ENCODE measurements around the gene POGZ. TPM values are rescaled to one million over a fixed set of nuclear protein-coding genes. Genes with fewer than 3 reads are reported as not detected.

POGZ gene
- total RNA-seq, 1 experiment from 2014 or later, result 80.6 TPM

DNA sequence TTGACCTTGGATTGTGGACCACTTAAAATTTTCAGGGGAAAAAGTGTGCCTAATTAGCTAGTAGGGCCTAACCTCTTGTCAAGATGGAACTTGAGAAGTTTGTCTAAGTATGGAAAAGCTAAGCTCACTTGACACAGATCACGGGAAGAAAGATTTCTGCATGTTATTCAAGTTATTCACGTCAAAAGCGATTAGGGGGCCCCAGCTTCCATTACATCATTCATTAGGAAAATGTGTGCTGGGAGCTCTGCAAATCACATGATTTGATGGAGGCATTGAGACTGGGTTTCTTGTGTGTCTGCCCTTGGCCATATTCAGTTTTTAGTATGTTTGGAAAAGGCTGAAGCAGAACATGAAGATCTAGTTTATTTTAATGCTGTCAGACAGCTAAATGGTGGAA lies 15.5 kb upstream of the POGZ start (continued):
- TF ChIP-seq ZNF274 (IDR thresholded peaks at IDR 0.05; ENCODE audit: low read depth, low read length), result no peak
- TF ChIP-seq EZH2phosphoT487 (IDR thresholded peaks at IDR 0.05; ENCODE audit: borderline replicate concordance), result no peak
- no peak for TF ChIP-seq ZFX (IDR thresholded peaks at IDR 0.05)
- TF ChIP-seq JUND (IDR thresholded peaks at IDR 0.05), result no peak
- TF ChIP-seq CBX3 (IDR thresholded peaks at IDR 0.05; ENCODE audit: low read depth), result no peak
- TF ChIP-seq SRF (IDR thresholded peaks at IDR 0.05; ENCODE audit: low read depth), result no peak
- TF ChIP-seq EGR1 (IDR thresholded peaks at IDR 0.05; ENCODE audit: low read depth), result no peak
- TF ChIP-seq YY1 (IDR thresholded peaks at IDR 0.05; ENCODE audit: extremely low read depth, insufficient replicate concordance, low read depth, low read length), result no peak
- no peak for TF ChIP-seq CEBPB (IDR thresholded peaks at IDR 0.05; ENCODE audit: low read depth)
- no peak for TF ChIP-seq RAD21 (IDR thresholded peaks at IDR 0.05; ENCODE audit: low read depth)
- no peak for TF ChIP-seq POLR2AphosphoS5 (IDR thresholded peaks at IDR 0.05; ENCODE audit: low read depth, low read length)
- no peak for TF ChIP-seq FOSL1 (IDR thresholded peaks at IDR 0.05; ENCODE audit: low read depth)

GRCh38 chr1:151472856-151473731 lies 13.8 kb upstream of the POGZ start:
- Histone ChIP-seq H3K27me3 (ENCODE audit: insufficient read depth, low read length) (no peaks in the 10 kb centered on the region), H3K9me3 (ENCODE audit: control insufficient read depth in 1 of 2, insufficient read depth in 1 of 2, low read depth in 1 of 2, low read length in 2 of 2) (no peaks in the 10 kb centered on the region), H3K79me2 (ENCODE audit: insufficient read depth, low read length) (no peaks in the 10 kb centered on the region), H3K36me3 (ENCODE audit: control insufficient read depth in 1 of 2, insufficient read depth in 2 of 2, low read length in 2 of 2) (no peaks in the 10 kb centered on the region), H3K9me2 (ENCODE audit: insufficient read depth) (no peaks in the 10 kb centered on the region), H3K4me1 (ENCODE audit: control insufficient read depth in 1 of 2, insufficient read depth in 2 of 2, low read length in 2 of 2) (peaks cover 0 to 11% of the 10 kb centered on the region in 2 experiments; a peak in 3 of 4 replicates), H3K27ac (ENCODE audit: low read depth, low read length) (no peak overlapping the region), H3K9ac (ENCODE audit: low read length) (no peak overlapping the region), H3K4me2 (ENCODE audit: low read length) (peak overlapping the region; percentile 29; the same call in 1 of the 2 replicates), H3K4me3 (replicated peaks in 1 of 2; ENCODE audit: low read depth in 1 of 2, low read length in 2 of 2) (no peak overlapping the region), H4K20me1 (ENCODE audit: insufficient read depth) (no peaks in the 10 kb centered on the region), H2AFZ (ENCODE audit: low read depth, low read length, poor library complexity, severe bottlenecking) (peak overlapping the region; percentile 52)
- no TSS peak for BruUV-seq (replicated peaks)
- RAD21 ChIA-PET (ENCODE audit: low non-redundant PET in 1 of 2, low total read pairs in 2 of 2, uncharacterized antibody in 2 of 2, unreplicated experiment in 2 of 2), result no interaction called here
- intact Hi-C loops (cut with micrococcal nuclease), result loop anchor here (1.0 kb wide), 1 partner anchor 14 kb away; the partner anchor contains the start of gene POGZ
- TF ChIP-seq ATF3 (IDR thresholded peaks at IDR 0.05), result no peak
- TF ChIP-seq ZNF274 (IDR thresholded peaks at IDR 0.05; ENCODE audit: low read depth, low read length), result no peak
- no peak for TF ChIP-seq FOSL1 (IDR thresholded peaks at IDR 0.05; ENCODE audit: low read depth)
- no peak for TF ChIP-seq TCF7L2 (IDR thresholded peaks at IDR 0.05; ENCODE audit: borderline replicate concordance, extremely low read depth, insufficient read depth, insufficient read length)
- no peak for TF ChIP-seq SIN3A (IDR thresholded peaks at IDR 0.05; ENCODE audit: low read depth)
- no peak for TF ChIP-seq POLR2A (IDR thresholded peaks at IDR 0.05; ENCODE audit: borderline replicate concordance, extremely low read depth, insufficient read depth, insufficient read length)
- TF ChIP-seq RAD21 (IDR thresholded peaks at IDR 0.05; ENCODE audit: low read depth), result no peak
- no peak for TF ChIP-seq EZH2phosphoT487 (IDR thresholded peaks at IDR 0.05; ENCODE audit: borderline replicate concordance)
- CTCF ChIA-PET, result no interaction called here
- POLR2A ChIA-PET, result no interaction called here
- no peak for ATAC-seq
- no peak for DNase-seq (ENCODE audit: low read depth, low spot score)

Data from HCT116 (cell line).